ENCODE data around the gene MARCHF2.
A peak's percentile ranks its signal among the peaks of the same experiment; 100 is the strongest.
"Not testable (repeated sequence)": the region's sequence is repeated elsewhere in the genome, so short reads cannot be mapped to it uniquely, and the experiment has no call there.

Gene MARCHF2

GRCh38 chr19:8426283-8426682, 13.2 kb downstream of the MARCHF2 start:
- peaks cover 17% of the 10 kb centered on the region for H3K4me1 ChIP-seq (ENCODE audit: control insufficient read depth, insufficient read depth, low read length)
- no peak overlapping the region for H3K4me3 ChIP-seq (ENCODE audit: low read length)
- no peak overlapping the region for H3K9ac ChIP-seq (ENCODE audit: low read depth, low read length)
- no peak overlapping the region for H3K4me2 ChIP-seq (ENCODE audit: low read length)
- H3K9me3 ChIP-seq (replicated peaks; ENCODE audit: low read length), result no peaks in the 10 kb centered on the region
- no peaks in the 10 kb centered on the region for H3K36me3 ChIP-seq (ENCODE audit: insufficient read depth, low read length)
- no peaks in the 10 kb centered on the region for H3K27me3 ChIP-seq (ENCODE audit: control insufficient read depth, insufficient read depth, low read length)

- peaks cover 11% of the 10 kb centered on the region for H3K4me1 ChIP-seq (ENCODE audit: control insufficient read depth, insufficient read depth, low read length)
- no peak overlapping the region for H3K9ac ChIP-seq (ENCODE audit: low read depth, low read length)
- no peaks in the 10 kb centered on the region for H3K36me3 ChIP-seq (ENCODE audit: insufficient read depth, low read length)
- no peaks in the 10 kb centered on the region for H3K27me3 ChIP-seq (ENCODE audit: control insufficient read depth, insufficient read depth, low read length)
- H3K9me3 ChIP-seq (replicated peaks; ENCODE audit: low read length), result no peaks in the 10 kb centered on the region
- no peak overlapping the region for H3K4me2 ChIP-seq (ENCODE audit: low read length)
- no peak overlapping the region for H3K4me3 ChIP-seq (ENCODE audit: low read length)
Measured at GRCh38 chr19:8429044-8429443, 15.9 kb downstream of the MARCHF2 start.

GRCh38 chr19:8429826-8430225, 16.7 kb downstream of the MARCHF2 start:
- H3K27me3 ChIP-seq (ENCODE audit: control insufficient read depth, insufficient read depth, low read length), result no peaks in the 10 kb centered on the region
- H3K4me1 ChIP-seq (ENCODE audit: control insufficient read depth, insufficient read depth, low read length), result peaks cover 3% of the 10 kb centered on the region
- no peak overlapping the region for H3K4me3 ChIP-seq (ENCODE audit: low read length)
- no peaks in the 10 kb centered on the region for H3K9me3 ChIP-seq (replicated peaks; ENCODE audit: low read length)
- H3K4me2 ChIP-seq (ENCODE audit: low read length), result no peak overlapping the region
- H3K9ac ChIP-seq (ENCODE audit: low read depth, low read length), result no peak overlapping the region
- no peaks in the 10 kb centered on the region for H3K36me3 ChIP-seq (ENCODE audit: insufficient read depth, low read length)

- no peaks in the 10 kb centered on the region for H3K36me3 ChIP-seq (ENCODE audit: insufficient read depth, low read length)
- H3K9ac ChIP-seq (ENCODE audit: low read depth, low read length), result no peak overlapping the region
- no peak overlapping the region for H3K4me2 ChIP-seq (ENCODE audit: low read length)
- H3K4me3 ChIP-seq (ENCODE audit: low read length), result no peak overlapping the region
- H3K9me3 ChIP-seq (replicated peaks; ENCODE audit: low read length), result no peaks in the 10 kb centered on the region
- no peaks in the 10 kb centered on the region for H3K27me3 ChIP-seq (ENCODE audit: control insufficient read depth, insufficient read depth, low read length)
- H3K4me1 ChIP-seq (ENCODE audit: control insufficient read depth, insufficient read depth, low read length), result peaks cover 3% of the 10 kb centered on the region
Measured at GRCh38 chr19:8430650-8431049, 17.5 kb downstream of the MARCHF2 start.

- H3K27me3 ChIP-seq (ENCODE audit: control insufficient read depth, insufficient read depth, low read length), result no peaks in the 10 kb centered on the region
- no peak overlapping the region for H3K4me2 ChIP-seq (ENCODE audit: low read length)
- no peak overlapping the region for H3K9ac ChIP-seq (ENCODE audit: low read depth, low read length)
- H3K9me3 ChIP-seq (replicated peaks; ENCODE audit: low read length), result no peaks in the 10 kb centered on the region
- H3K4me3 ChIP-seq (ENCODE audit: low read length), result no peak overlapping the region
- H3K36me3 ChIP-seq (ENCODE audit: insufficient read depth, low read length), result no peaks in the 10 kb centered on the region
- peaks cover 3% of the 10 kb centered on the region for H3K4me1 ChIP-seq (ENCODE audit: control insufficient read depth, insufficient read depth, low read length)
Measured at GRCh38 chr19:8438236-8438635, 25.1 kb downstream of the MARCHF2 start.

GRCh38 chr19:8441725-8442544, 28.8 kb downstream of the MARCHF2 start:
- no peak overlapping the region for H3K4me2 ChIP-seq (ENCODE audit: low read length)
- H3K36me3 ChIP-seq (ENCODE audit: insufficient read depth, low read length), result peaks cover 11% of the 10 kb centered on the region
- no peaks in the 10 kb centered on the region for H3K27me3 ChIP-seq (ENCODE audit: control insufficient read depth, insufficient read depth, low read length)
- H3K4me1 ChIP-seq (ENCODE audit: control insufficient read depth, insufficient read depth, low read length), result peaks cover 11% of the 10 kb centered on the region
- no peaks in the 10 kb centered on the region for H3K9me3 ChIP-seq (replicated peaks; ENCODE audit: low read length)
- no peak overlapping the region for H3K4me3 ChIP-seq (ENCODE audit: low read length)
- no peak overlapping the region for H3K9ac ChIP-seq (ENCODE audit: low read depth, low read length)

GRCh38 chr19:8444140-8444676, 31.1 kb downstream of the MARCHF2 start:
- H3K9me3 ChIP-seq (replicated peaks; ENCODE audit: low read length); H3K27me3 ChIP-seq (ENCODE audit: control insufficient read depth, insufficient read depth, low read length): not testable (repeated sequence)
- Histone ChIP-seq H3K9ac (ENCODE audit: low read depth, low read length) (peak overlapping the region; percentile 100), H3K4me3 (ENCODE audit: low read length) (peak overlapping the region; percentile 95), H3K36me3 (ENCODE audit: insufficient read depth, low read length) (peaks cover 16% of the 10 kb centered on the region), H3K4me2 (ENCODE audit: low read length) (peak overlapping the region; percentile 76), H3K4me1 (ENCODE audit: control insufficient read depth, insufficient read depth, low read length) (peaks cover 24% of the 10 kb centered on the region)

- H3K27me3 ChIP-seq (ENCODE audit: control insufficient read depth, insufficient read depth, low read length), result no peaks in the 10 kb centered on the region
- no peaks in the 10 kb centered on the region for H3K9me3 ChIP-seq (replicated peaks; ENCODE audit: low read length)
- H3K4me2 ChIP-seq (ENCODE audit: low read length), result peak within 1 kb of the TSS; percentile 90
- peaks cover 16% of the 10 kb centered on the region for H3K36me3 ChIP-seq (ENCODE audit: insufficient read depth, low read length)
- peak within 1 kb of the TSS; percentile 95 for H3K4me3 ChIP-seq (ENCODE audit: low read length)
- peak within 1 kb of the TSS; percentile 100 for H3K9ac ChIP-seq (ENCODE audit: low read depth, low read length)
- peaks cover 24% of the 10 kb centered on the region for H3K4me1 ChIP-seq (ENCODE audit: control insufficient read depth, insufficient read depth, low read length)
Measured at GRCh38 chr19:8444677-8445487, 31.8 kb downstream of the MARCHF2 start, which contains the start of gene HNRNPM. TSS of gene HNRNPM (plus strand) at chr19:8444975. CDS start at chr19:8444999, 24 bp downstream.

- peaks cover 24% of the 10 kb centered on the region for H3K4me1 ChIP-seq (ENCODE audit: control insufficient read depth, insufficient read depth, low read length)
- H3K4me3 ChIP-seq (ENCODE audit: low read length), result peak overlapping the region; percentile 95
- H3K27me3 ChIP-seq (ENCODE audit: control insufficient read depth, insufficient read depth, low read length), result no peaks in the 10 kb centered on the region
- no peaks in the 10 kb centered on the region for H3K9me3 ChIP-seq (replicated peaks; ENCODE audit: low read length)
- peak overlapping the region; percentile 100 for H3K9ac ChIP-seq (ENCODE audit: low read depth, low read length)
- H3K4me2 ChIP-seq (ENCODE audit: low read length), result peak overlapping the region; percentile 90
- H3K36me3 ChIP-seq (ENCODE audit: insufficient read depth, low read length), result peaks cover 16% of the 10 kb centered on the region
Measured at GRCh38 chr19:8445488-8446001, 32.4 kb downstream of the MARCHF2 start.

GRCh38 chr19:8446061-8446709, 33.1 kb downstream of the MARCHF2 start:
- no peaks in the 10 kb centered on the region for H3K9me3 ChIP-seq (replicated peaks; ENCODE audit: low read length)
- H3K36me3 ChIP-seq (ENCODE audit: insufficient read depth, low read length), result peaks cover 16% of the 10 kb centered on the region
- H3K27me3 ChIP-seq (ENCODE audit: control insufficient read depth, insufficient read depth, low read length), result no peaks in the 10 kb centered on the region
- H3K4me3 ChIP-seq (ENCODE audit: low read length), result peak overlapping the region; percentile 95
- H3K9ac ChIP-seq (ENCODE audit: low read depth, low read length), result peak overlapping the region; percentile 100
- H3K4me2 ChIP-seq (ENCODE audit: low read length), result peak overlapping the region; percentile 90
- peaks cover 26% of the 10 kb centered on the region for H3K4me1 ChIP-seq (ENCODE audit: control insufficient read depth, insufficient read depth, low read length)

GRCh38 chr19:8449830-8450229, 36.7 kb downstream of the MARCHF2 start:
- H3K4me3 ChIP-seq (ENCODE audit: low read length), result no peak overlapping the region
- H3K9me3 ChIP-seq (replicated peaks; ENCODE audit: low read length), result no peaks in the 10 kb centered on the region
- H3K4me1 ChIP-seq (ENCODE audit: control insufficient read depth, insufficient read depth, low read length), result peaks cover 42% of the 10 kb centered on the region
- no peak overlapping the region for H3K9ac ChIP-seq (ENCODE audit: low read depth, low read length)
- H3K36me3 ChIP-seq (ENCODE audit: insufficient read depth, low read length), result peaks cover 21% of the 10 kb centered on the region
- H3K27me3 ChIP-seq (ENCODE audit: control insufficient read depth, insufficient read depth, low read length), result no peaks in the 10 kb centered on the region
- no peak overlapping the region for H3K4me2 ChIP-seq (ENCODE audit: low read length)
